HG03558 (cell line): ENCODE results near the gene ATP10B.

Source experiments
- ATAC-seq: cut with Tn5 transposase; IDR thresholded peaks from one replicate; pipeline ENCODE4 v1.9.1; 2021; ENCODE audit warnings: moderate number of reproducible peaks; ENCODE audit not compliant: unreplicated experiment; ENCODE audit errors: extremely low read depth

Gene ATP10B

DNA sequence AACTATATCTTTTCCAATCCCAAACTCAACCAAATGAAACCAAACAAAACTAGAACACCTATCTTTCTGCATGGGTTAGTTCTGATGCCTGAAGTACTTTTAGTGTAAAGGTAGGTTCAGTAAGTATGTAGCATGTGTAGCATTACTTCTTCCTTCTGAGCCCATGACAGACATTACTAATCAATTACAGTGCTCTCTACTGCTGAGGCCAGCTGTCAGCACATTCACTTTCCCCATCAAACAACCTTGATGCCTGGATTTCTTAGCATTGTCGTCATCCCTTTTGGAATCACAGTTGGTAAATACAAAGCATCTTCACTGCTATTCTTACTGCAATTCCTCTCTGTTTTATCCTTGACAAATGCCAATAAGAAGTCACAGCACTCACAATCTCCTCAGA is 327.2 kb downstream of the ATP10B start:
- no peak for ATAC-seq

DNA sequence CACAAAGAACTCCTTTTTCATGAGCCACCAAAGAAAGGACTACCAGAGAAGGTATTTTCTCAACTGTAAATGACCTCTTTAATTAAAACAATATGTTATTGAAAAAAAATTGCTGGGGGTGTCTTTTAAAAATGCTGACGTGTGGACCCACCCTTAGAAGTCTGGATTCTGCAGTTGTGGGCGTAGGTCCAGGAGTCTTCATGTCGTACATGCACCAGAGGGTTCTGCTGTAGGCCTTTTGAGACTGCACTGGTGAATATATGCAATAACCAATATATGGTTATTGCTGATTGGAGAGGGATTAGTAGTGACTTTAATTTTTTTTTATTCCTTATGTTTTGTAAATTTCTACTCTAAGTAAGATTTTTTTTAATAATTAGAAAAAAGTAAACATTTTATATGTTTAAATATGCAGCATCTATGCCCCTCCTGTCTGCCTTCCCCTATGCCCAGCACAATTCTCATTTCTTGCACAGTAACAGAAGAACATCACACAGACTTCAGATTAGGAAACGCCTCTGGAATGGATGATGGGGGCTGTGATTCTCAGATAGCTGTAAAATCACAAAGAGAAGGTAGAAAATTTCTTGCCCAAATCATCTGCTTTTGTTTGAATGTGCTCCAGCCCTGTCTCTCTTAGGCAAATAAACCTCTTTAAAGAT is 328.4 kb downstream of the ATP10B start:
- ATAC-seq: no peak

DNA sequence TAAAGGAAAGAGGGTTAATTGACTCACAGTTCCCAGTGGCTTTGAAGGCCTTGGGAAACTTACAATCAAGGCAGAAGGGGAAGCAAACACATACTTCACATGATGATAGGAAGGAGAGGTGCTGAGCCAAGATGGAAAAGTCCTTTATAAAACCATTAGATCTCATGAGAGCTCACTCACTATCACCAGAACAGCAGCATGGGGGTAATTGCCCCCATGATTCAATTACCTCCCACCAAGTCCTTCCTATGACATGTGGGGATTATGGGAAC is 330.7 kb downstream of the ATP10B start:
- ATAC-seq: no peak

DNA sequence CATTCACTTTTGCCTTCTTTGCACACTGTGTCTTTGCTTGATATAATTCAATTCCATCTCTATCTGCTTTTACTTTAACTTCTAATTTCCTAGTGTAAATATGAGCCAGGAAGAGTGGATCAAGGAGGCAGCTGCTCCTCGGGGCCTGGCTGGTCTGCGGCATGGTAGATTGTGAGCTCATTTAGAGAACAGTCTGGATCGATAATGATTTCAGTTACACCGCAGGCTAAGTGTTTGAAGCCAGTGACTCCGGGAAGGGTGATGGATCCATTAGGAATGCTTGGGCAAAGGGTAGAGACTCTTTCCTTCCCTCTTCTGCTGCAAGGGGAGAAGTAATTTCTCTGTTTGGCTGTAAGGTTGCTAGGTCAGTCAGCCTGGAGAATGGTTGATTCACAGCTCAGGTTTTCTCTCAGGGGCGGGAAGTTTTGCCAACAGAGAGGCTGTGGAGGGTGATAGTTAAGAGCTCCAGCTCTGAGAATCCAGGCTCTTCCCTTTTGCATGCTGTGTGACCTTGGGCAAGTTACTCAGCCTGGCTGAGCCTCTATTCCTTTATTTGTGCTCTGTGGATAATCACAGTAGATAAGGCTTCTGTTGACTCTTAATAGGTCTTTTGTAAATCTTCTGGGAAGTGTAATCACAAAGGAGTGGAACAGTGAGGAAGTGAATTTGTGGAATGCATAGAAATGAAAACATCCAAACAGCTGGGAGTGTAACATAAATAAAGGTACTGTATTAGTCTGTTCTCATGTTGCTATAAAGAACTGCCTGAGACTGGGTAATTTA is 331.2 kb downstream of the ATP10B start:
- no peak for ATAC-seq

DNA sequence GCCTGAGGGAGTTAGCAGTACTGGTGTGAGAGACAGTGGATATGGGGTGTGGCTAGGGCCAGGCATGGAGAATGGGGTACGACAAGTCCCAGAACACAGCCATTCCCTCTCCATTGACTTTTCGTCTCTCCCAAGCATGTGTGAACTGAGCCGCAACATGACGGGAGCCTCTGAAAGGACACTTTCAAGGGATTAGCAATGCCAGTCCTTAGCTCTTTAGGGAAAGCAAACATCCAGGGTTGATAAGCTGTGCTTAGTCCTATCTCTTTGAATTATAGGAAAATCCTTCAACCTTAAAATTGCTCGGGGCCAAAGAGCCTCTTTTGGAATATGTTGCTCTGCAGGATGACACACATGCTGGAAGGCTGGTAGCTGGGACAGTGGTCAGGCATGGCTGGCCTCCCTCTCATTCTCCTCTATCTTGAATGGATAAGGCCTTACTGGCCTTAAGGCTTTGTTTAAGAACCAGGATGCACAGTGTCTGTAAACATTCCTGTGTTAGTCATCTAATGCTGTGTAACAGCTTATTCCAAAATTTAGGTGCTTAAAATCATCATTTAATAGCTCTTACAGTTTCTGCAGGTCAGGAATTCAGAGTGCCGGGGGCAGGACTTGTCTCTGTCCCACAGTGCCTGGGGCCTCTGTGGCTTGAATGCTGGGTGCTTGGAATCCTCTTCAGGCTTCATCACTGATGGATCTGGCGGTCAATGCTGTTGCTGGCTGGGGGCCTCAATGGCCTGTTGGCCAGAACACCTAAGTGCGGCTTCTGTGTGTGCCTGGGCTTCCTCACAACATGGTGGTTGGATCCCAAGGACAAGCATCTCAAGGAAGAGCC is 335.1 kb downstream of the ATP10B start:
- ATAC-seq: no peak

DNA sequence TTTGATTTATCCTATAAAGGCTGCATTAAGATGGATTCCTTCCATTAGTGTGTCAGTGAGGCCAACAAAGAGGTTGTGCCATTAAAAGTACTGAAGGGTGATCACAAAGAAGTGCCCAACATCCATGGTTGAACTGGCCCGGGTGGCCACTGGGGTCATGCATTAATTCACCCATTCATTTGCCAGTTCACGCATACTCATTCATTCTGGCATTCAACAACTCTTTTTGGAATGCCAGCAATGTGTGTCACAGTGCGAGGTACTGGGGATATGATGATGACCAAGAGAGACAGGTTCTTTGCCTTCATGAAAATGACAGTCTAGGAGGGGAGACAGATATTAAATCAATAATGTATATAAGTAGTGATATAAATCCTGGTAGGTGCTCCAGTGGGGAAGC is 337.1 kb downstream of the ATP10B start:
- ATAC-seq: no peak

DNA sequence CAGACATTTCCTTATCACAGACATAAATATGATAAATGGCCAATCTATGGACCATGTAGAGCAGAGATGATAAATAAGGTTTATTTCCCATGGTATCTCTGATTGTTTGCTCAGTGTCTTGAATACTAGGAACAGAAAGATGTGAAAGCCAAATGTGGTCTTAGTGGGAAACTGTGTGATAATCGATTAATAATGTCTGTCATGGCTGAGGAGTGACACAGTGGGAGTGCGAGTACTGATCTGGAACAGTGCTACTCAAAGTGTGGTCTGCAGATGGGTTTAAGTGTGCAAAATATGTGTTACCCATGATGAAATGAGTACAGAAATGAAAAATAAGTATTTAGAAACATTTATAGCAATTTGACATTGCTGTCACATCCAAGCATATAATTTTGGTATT is 337.8 kb downstream of the ATP10B start:
- no peak for ATAC-seq

DNA sequence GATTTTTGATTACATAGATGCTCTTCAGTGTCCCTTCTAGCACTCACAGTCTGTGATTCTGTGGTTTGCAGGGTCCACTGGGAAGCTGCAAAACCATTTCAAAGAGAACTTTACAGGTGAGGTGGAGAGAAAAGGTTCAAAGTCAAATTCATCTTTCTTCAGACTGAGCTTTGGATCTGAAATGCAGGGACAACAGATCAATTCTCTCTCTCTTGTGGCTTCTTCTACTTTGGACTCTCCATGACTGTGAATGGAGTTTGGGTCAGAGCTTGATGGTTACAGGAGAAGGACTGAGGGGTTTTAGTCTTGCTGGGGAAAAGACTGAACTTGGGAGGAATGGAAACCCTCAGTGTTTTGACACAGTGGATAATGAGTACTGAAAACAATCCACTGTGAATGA is 338.5 kb downstream of the ATP10B start:
- no peak for ATAC-seq
